ENCODE data around the gene CMPK1. TPM values are rescaled to one million over a fixed set of nuclear protein-coding genes. Genes with fewer than 3 reads are reported as not detected.
"Not testable (repeated sequence)": the region's sequence is repeated elsewhere in the genome, so short reads cannot be mapped to it uniquely, and the experiment has no call there.

CMPK1 gene
- total RNA-seq, 2 donors from 2014 or later = 216 to 220 TPM

DNA sequence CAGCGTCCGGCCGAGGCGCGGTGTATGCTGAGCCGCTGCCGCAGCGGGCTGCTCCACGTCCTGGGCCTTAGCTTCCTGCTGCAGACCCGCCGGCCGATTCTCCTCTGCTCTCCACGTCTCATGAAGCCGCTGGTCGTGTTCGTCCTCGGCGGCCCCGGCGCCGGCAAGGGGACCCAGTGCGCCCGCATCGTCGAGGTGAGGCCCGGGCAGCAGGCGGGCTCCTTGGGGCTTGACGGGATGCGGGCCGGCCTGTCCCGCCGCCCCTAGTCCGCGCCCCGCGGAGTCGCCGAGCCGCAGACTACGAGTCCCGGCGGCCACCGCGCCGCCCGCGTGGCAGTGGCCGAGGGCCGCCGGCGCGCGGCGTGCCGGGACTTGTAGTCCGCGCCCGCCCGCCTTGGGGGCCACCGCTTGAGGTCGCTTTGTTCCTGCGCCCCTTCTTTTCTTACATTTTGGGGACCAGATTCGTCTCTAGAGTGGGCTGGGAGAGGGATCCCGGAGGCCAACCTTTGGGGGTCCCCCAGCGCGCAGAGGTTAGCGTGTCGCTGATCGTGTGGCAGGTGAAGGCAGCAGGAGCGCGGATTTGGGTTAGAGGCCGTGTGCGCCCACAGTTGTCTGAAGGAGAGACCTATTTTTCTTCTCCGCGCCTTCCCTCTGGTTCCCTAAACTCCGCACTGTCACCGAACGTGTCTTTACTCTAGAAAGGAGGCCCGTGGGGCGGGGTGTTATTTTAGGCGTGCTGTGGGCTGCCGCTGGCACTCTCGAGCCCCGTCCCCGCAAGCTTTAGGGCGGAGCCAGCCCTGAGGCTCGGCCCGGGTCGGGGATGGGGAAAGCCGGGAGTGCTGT, 553 bp downstream of the CMPK1 start:
- ATAC-seq = peak; percentile 80
- intact Hi-C loops (cut with DNase I, micrococcal nuclease) = no loop called here
- DNase-seq = peak; percentile 86 to 87

DNA sequence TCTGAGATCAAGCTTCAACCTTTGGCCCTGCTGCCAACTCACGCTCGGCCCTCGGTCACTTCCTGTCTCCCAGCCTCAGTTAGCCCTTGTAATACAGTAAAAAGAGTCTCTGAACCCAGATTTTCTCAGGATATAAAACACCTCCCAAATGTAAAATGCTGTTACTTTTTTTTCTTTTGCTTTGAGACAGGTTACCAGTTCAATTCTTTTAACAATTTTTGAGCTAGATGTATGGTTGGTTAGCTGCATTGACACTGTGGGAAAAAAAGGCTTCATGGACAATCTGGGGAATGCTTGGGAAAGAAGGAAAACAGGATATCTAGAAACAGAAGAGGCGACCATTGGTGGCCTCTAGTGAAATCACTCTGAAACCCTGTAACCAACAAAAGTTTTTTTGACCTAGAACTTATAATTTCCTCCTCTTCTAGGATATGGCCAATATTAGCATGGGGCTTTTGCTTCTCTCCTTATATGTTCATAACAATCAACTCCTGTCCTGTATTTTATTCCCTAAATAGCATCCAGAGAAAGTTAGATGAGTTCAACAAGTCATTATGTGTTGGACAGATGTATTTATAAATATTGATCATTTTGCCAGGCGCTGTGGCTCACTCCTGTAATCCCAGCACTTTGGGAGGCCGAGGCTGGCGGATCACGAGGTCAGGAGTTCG, 1.3 kb downstream of the CMPK1 start:
- no peak for DNase-seq
- ATAC-seq = no peak
- intact Hi-C loops (cut with DNase I, micrococcal nuclease) = no loop called here

DNA sequence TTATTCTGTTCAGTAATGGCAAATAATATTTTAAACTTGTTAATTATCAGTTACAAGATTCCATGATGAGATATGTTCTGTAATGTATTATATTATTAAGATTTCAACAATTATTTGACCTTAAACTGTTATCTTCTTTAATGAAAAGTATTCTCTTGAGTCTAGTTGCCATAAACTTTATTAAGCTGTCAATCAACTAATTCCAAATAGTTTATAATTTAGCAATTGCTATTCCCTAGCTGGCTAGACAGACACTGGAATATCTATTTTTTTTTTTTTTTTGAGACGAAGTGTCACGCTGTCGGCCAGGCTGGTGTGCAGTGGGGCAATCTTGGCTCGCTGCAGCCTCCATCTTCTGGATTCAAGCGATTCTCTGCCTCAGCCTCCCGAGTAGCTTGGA, 3.8 kb downstream of the CMPK1 start:
- intact Hi-C loops (cut with DNase I, micrococcal nuclease) = no loop called here
- no peak for ATAC-seq
- DNase-seq = no peak

DNA sequence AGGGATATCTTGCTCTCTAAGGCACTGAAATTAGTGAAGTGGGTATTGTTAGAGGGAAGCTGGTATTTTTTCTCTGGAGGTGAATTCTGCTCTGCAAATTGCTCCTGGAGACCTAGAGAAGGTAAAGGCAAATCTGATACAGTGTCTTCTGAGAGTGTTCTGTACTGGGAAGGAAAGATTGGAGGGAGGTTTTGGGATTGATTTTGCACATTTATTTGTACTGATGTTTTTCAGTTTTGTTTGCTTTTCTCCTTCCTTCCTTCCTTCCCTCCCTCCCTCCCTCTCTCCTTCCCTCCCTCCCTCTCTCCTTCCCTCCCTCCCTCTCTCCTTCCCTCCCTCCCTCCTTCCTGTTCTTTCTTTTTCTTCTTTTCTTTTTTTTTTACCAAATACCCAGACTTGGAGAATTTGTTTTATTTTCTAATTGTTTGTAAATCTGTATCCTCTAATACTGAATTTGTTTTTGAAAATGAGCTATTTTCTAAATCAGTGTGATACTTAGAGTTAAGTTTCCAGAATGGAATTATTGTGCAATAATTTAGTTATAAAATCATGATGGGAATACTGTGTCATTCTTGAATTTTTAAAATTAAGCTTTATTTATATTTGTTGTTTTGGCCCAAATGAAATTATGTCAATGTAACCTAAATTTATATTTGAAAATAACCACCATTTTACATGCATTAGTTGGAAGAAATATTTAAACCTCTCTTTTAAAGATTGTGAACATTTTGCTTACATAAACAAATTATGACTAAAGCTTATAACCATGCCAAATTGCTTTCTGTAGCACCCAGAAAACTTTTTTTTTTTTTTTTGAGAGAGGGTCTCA, 4.9 kb downstream of the CMPK1 start:
- DNase-seq (no peak), ATAC-seq (no peak)
- intact Hi-C loops (cut with DNase I, micrococcal nuclease) = no loop called here

DNA sequence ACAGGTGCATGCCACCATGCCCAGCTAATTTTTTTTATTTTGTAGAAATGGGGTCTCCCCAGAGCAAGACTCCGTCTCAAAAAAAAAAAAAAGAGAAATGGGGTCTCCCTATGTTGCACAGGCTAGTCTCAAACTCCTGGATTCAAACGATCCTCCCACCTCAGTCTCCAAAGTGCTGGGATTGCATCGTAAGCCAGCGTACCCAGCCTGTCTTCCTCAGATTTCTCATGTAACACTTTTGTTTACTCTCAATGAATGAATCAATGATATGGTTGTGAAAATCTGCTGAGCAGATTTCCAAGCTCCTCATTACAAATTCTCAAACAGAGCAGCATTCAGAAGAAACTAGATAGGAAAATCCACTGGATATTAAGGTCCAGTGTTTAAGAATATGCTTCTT, 6.6 kb downstream of the CMPK1 start:
- ATAC-seq = no peak
- intact Hi-C loops (cut with DNase I, micrococcal nuclease) = no loop called here
- no peak for DNase-seq

DNA sequence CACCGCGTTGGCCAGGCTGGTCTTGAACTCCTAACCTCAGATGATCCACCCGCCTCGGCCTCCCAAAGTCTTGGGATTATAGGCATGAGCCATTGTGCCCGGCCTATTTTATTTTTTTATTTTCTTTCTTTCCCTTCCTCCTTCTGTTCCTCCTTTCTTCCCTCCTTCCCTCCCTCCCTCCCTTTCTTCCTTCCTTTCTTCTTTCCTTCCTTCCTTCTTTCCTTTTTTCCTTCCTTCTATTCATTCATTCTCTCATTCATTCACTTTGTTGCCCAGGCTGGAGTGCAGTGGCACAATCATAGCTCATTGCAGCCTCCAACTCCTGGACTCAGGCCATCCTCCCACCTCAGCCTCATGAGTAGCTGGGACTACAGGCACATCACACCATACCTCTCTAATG, 13.4 kb downstream of the CMPK1 start:
- DNase-seq; ATAC-seq; intact Hi-C loops (cut with DNase I, micrococcal nuclease): not testable (repeated sequence)

DNA sequence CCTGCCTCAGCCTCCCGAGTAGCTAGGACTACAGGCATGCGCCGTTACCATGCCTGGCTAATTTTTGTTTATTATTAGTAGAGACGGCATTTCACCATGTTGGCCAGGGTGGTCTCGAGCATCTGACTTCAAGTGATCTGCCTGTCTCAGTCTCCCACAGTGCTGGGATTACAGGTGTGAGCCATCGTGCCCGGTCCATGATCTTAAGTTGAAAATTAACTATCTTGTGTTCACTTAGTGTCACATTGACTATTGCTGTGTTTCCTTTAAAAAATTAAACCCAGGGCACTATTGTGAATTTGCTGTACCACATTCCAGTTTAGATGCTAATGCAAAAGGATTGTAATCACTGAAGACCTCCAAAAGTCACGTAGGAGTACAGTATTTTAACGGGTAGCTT, 14.1 kb downstream of the CMPK1 start:
- ATAC-seq = peak; percentile 40

DNA sequence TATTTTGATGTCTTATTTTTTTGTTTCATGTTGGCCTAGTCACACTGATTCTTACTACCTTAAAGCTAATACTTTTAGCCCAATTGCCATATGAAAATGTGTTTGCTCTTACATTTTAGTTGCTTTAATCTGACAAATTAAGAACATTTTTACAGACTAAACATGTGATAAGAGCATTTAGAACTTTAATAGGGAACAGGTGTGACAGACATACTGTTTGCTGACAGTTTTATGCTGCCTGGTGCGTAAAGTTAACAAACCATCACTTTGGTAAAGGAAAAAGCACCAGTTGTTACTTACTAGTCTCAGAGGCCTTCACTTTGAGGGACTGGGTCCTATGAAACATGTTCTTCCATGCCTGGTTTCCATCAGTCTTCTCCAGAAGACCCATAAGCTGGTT, 14.7 kb downstream of the CMPK1 start:
- ATAC-seq (peak; percentile 59), DNase-seq (no peak)
- intact Hi-C loops (cut with DNase I, micrococcal nuclease) = no loop called here

More for the DNA sequence above, 14.1 kb downstream of the CMPK1 start:
- intact Hi-C loops (cut with DNase I, micrococcal nuclease) = no loop called here
- DNase-seq = no peak

DNA sequence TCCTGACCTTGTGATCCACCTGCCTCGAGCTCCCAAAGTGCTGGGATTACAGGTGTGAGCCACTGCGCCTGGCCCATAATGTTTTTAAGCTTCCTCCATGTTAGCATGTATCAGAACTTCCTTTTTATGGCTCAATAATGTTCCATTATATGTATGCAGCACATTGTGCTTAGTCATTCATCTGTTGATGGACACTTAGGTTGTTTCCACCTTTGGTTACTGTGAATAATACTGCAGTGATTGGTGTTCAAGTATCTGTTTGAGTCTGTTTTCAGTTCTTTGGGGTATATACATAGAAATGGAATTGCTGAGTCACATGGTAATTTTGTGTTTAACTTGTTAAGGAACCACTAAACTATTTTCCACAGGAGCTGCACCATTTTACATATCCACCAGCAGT, 17.7 kb downstream of the CMPK1 start:
- intact Hi-C loops (cut with DNase I, micrococcal nuclease) = no loop called here
- ATAC-seq = peak; percentile 68
- DNase-seq = no peak

DNA sequence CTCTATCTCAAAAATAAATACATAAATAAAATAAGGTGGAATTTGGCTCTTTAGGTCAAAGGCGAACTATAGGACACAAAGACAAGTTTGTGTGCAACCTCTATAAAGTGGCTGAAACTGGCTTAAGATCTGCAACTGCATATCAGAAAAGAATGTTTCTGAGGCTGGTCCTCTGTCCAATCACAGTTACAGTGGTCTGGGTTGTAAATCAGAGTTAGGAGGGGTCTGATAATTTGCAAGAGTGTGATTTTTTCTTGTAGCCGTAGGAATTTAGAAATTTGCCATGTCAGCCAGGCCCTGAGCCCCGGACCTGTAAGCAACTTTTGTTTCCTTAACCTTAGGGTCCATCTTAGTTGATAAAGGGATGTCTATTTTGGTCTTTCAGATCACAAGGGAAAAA, 27.8 kb downstream of the CMPK1 start:
- intact Hi-C loops (cut with DNase I, micrococcal nuclease) = no loop called here
- DNase-seq = no peak
- ATAC-seq = no peak

DNA sequence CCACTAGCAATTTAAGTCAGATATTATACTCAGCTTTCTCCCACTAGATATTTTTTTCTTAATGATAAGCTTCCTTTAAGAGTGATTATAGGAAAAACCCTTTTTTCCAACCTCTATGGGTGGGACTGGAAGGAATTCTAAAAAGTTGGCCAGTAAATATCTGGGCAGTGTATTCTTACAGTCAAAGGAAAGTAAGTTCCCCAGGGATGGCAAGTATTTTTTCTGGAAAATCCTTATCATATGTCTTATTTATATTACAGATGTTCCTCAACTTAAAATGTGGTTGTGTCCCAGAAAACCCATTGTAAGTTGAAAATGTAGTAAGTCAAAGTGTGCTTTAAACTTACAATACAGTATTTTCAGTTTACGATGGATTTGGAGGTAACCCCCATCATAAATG, 29.2 kb downstream of the CMPK1 start:
- intact Hi-C loops (cut with DNase I, micrococcal nuclease) = no loop called here
- DNase-seq (no peak), ATAC-seq (no peak)

DNA sequence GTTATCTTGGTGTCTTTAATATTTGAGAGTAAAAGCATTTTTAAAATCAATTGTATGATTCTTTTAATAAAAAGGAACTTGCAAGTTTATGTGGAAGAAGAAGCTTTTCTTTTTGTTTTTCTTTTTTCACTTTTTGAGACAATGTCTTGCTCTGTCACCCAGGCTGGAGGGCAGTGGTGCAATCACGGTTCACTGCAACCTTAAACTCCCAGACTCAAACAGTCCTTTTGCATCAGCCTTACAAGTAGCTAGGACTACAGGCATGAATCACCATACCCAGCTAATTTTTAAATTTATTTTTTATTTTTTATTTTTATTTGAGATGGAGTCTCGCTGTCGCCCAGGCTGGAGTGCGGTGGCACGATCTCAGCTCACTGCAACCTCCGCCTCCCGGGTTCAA, 34.1 kb downstream of the CMPK1 start:
- no peak for DNase-seq
- no peak for ATAC-seq
- intact Hi-C loops (cut with DNase I, micrococcal nuclease) = no loop called here

DNA sequence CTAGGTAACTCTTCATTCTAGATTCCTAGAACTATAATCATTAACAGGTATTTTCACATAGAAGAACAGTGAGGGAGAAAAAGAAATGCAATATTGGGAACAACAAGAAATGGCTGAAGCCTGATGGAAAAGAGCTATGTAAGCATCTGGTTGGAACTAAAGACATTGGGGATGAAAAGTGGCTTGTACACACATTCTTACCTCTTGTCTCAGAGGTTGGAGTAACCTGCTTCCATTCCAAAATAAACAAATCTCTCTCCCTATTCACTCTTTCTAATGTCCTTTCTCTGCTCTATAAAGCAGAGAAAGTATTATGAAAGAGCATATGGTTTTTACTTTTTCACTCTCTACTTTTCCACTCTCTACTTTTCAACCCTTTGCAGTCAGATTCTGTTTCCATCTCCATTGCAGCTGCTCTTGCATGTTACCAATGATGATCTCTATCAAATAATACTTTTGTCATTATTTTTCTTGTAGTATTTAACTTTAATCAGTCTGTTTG, 37.5 kb downstream of the CMPK1 start:
- intact Hi-C loops (cut with DNase I, micrococcal nuclease) = no loop called here
- ATAC-seq = no peak

DNA sequence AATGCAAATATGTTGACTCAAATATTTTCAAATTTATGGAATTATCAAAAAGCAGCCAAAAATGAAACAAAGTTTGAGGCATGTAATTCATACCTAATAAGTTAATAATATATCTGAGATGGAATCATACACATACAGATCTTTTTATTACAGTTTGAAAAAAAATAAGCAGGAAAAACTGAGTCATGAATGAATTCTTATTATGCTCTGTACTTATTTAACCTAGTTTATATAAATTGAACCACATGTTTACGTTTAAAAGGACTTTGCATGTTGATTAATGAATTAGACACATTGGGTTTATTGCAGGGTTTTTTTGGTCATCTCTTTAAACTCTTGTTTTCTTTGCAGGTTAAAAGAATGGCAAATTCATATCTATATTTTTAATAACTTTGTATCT, 40.9 kb downstream of the CMPK1 start:
- no peak for ATAC-seq
- DNase-seq = no peak
- intact Hi-C loops (cut with DNase I, micrococcal nuclease) = no loop called here

More for the DNA sequence above, 37.5 kb downstream of the CMPK1 start:
- DNase-seq = no peak

DNA sequence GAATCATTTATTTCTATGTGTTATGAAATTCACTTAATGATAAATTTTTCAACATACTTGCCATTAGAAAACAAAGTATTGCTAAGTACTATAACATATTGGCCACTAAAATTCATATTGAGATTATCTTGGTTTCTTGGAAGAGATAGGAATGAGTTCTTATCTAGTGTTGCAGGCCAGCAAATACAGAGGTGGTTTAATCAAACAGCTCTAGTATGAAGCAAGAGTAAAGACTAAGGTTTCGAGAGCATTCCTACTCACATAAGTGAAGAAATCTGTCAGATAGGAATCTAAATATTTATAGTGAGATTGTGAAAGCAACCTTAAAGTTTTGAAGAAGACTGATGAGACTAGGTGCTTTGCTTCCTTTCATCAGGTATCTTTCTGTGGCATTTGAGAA, 44.6 kb downstream of the CMPK1 start:
- DNase-seq = no peak
- ATAC-seq = no peak
- intact Hi-C loops (cut with DNase I, micrococcal nuclease) = no loop called here

DNA sequence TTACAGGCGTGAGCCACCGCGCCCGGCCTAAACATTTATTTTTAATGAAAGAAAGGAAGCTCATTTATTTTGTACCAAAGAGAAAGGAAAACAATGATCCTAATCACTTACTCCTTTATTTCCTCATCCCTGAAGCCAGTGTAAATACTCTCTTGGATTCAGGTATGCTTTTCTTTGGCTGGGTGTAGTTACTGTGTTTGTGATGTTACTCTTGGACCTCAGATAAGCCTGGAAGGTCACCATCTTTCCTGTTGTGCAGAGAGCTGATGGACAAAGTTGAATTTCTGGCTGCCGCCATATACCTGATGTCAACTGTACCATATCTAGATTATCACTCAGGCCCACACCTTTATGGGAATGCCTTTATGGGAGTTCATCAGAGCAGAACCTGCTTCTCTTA, 47.1 kb downstream of the CMPK1 start:
- intact Hi-C loops (cut with DNase I, micrococcal nuclease) = no loop called here
- DNase-seq = no peak
- peak; percentile 37 for ATAC-seq

DNA sequence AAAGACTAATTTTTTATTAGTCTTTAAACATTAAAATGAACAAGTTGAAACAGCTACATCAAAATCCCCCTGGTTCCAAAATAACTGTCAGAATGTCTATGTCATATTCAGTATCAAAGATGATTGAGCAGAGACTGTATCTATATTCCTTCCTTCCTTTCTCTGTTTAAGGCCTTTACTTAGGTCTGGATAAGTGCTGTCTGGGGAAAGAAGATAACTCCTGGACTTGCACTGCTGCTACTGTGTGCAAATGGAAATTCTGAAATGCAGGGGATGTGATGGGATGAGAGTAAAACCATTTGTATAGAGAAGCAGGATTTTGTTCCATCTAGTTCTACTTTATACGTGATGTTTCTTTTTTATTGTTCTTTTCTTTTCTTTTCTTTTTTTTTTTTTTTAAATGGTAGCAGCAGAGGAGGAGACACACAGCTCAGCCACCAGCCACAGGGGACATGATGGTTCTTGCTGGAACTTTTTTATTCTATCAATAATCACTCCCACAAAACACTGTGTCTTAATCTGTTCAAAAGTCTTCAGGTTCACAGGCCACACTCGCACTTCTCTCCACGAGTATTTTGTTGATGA, 48.9 kb downstream of the CMPK1 start:
- intact Hi-C loops (cut with DNase I, micrococcal nuclease) = no loop called here
- DNase-seq = no peak
- ATAC-seq = no peak

DNA sequence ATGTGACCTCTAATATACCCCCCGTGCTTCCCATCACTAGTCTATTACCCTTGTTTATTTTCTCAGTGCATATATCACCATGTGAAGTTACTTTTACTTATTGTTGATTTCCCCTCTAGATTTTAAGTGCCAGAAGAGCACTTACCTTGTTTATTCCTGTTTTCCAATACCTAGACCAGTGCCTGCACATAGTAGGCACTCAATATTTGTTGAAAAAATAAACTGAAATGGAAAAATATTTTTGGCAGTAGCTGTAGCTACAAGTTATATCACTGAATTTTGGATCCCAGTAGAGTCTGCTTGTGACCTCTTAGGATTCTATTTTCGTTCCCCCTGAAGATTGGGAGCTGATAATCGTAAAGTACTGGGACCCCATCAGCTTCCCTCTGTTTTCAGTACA, 50.5 kb downstream of the CMPK1 start:
- ATAC-seq = no peak
- intact Hi-C loops (cut with DNase I, micrococcal nuclease) = no loop called here

DNA sequence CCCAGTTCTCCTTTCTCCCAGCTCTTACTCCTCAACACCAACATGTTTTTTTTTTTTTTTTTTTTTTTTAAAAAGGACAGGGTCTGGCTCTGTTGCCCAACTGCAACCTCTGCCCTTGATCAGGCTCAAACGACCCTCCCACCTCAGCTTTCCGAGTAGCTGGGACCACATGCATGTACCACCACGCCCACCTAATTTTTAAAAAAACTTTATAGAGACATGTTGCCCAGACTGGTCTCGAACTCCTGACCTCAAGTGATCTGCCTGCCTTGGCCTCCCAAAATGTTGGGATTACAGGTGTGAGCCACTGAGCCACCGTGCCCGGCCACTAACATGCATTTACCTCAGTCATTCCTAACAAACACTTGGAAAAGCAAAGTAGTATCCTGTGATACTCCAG, 51.4 kb downstream of the CMPK1 start:
- intact Hi-C loops (cut with DNase I, micrococcal nuclease) = no loop called here
- ATAC-seq (no peak), DNase-seq (no peak)

More for the DNA sequence above, 50.5 kb downstream of the CMPK1 start:
- DNase-seq = no peak
